Measurements from ENCODE around the gene ITSN2.
"Not testable (repeated sequence)": the region's sequence is repeated elsewhere in the genome, so short reads cannot be mapped to it uniquely, and the experiment has no call there.

ITSN2 gene

GRCh38 chr2:24203787-24204150 is 156.6 kb downstream of the ITSN2 start:
- H3K4me3 ChIP-seq (ENCODE audit: low read depth, low read length) = no peak overlapping the region
- H3K4me1 ChIP-seq = no peaks in the 10 kb centered on the region
- H3K27me3 ChIP-seq = no peaks in the 10 kb centered on the region
- no peak for TF ChIP-seq CTCF (IDR thresholded peaks at IDR 0.05; ENCODE audit: low read depth, low read length)
- H3K9me3 ChIP-seq = no peaks in the 10 kb centered on the region
- H3K36me3 ChIP-seq = no peaks in the 10 kb centered on the region
- DNase-seq = no peak

GRCh38 chr2:24203029-24203786 is 157.1 kb downstream of the ITSN2 start:
- TF ChIP-seq CTCF (IDR thresholded peaks at IDR 0.05; ENCODE audit: low read depth, low read length) = no peak
- H3K9me3 ChIP-seq = no peaks in the 10 kb centered on the region
- no peak for DNase-seq

DNA sequence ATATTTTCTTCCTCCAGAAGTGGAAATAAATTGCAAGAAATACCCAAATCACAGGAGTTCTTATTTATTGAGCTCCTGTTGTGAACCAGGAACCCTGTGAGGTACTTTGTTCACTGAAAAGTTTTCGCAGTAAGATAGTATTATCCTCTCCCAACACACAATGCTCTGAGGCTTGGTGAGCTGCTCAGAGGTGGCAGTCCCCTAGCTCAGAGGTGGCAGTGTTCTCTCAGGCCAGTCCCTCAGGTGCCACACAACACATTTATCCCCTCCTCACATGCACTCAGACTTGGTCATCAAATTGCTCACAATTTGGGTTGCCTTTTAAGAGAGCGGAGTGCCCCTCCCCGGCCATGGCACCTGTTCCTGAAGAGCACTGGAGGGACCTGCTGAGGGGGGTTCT is 159.5 kb downstream of the ITSN2 start:
- Histone ChIP-seq H3K36me3 (no peaks in the 10 kb centered on the region), H3K4me1 (no peaks in the 10 kb centered on the region), H3K27me3 (no peaks in the 10 kb centered on the region), H3K9me3 (no peaks in the 10 kb centered on the region), H3K4me3 (ENCODE audit: low read depth, low read length) (no peak overlapping the region)
- DNase-seq = no peak
- TF ChIP-seq CTCF (IDR thresholded peaks at IDR 0.05; ENCODE audit: low read depth, low read length) = no peak

More at GRCh38 chr2:24203029-24203786, 157.1 kb downstream of the ITSN2 start:
- Histone ChIP-seq H3K36me3 (no peaks in the 10 kb centered on the region), H3K4me1 (no peaks in the 10 kb centered on the region), H3K27me3 (no peaks in the 10 kb centered on the region), H3K4me3 (ENCODE audit: low read depth, low read length) (no peak overlapping the region)

DNA sequence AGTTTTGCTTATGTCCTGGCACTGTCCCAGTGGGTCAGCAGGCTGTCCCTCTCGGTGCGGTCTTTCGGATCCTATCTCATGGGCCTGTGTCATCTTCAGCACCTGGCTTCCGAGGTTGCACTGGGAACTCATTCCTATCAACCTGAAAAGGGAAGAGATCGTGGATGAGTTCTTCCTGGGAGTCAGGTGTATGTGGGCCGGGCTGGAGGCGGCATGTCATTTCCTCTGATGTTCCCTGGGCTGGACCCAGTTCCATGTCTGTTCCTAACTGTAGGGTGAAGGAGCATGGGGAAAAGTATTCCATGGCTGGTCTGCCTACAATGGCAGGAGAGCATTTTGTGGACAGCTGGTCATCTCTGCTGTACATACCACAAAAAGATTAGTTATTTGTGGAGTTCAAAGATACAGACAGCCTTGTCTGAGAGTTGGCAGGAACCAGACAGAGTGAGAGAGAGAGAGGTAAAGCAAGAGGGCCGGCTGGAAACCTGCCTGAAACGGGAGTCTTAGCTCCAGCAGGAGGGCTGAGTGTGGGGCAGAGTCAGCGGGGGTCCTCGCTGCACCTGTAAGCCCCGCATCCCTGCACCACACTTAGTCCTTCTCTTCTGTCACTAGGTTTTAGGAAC is 160.3 kb downstream of the ITSN2 start:
- no peak overlapping the region for H3K4me3 ChIP-seq (ENCODE audit: low read depth, low read length)
- H3K9me3 ChIP-seq = no peaks in the 10 kb centered on the region
- no peaks in the 10 kb centered on the region for H3K27me3 ChIP-seq
- no peaks in the 10 kb centered on the region for H3K4me1 ChIP-seq
- no peaks in the 10 kb centered on the region for H3K36me3 ChIP-seq
- no peak for DNase-seq
- no peak for TF ChIP-seq CTCF (IDR thresholded peaks at IDR 0.05; ENCODE audit: low read depth, low read length)

DNA sequence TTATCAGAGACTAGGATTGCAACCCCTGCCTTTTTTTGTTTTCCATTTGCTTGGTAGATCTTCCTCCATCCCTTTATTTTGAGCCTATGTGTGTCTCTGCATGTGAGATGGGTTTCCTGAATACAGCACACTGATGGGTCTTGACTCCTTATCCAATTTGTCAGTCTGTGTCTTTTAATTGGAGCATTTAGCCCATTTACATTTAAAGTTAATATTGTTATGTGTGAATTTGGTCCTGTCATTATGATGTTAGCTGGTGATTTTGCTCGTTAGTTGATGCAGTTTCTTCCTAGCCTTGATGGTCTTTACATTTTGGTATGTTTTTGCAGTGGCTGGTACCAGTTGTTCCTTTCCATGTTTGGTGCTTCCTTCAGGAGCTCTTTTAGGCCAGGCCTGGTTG is 163.1 kb downstream of the ITSN2 start:
- not testable (repeated sequence) for H3K36me3 ChIP-seq; DNase-seq; H3K27me3 ChIP-seq; H3K4me1 ChIP-seq; H3K9me3 ChIP-seq; H3K4me3 ChIP-seq (ENCODE audit: low read depth, low read length)

DNA sequence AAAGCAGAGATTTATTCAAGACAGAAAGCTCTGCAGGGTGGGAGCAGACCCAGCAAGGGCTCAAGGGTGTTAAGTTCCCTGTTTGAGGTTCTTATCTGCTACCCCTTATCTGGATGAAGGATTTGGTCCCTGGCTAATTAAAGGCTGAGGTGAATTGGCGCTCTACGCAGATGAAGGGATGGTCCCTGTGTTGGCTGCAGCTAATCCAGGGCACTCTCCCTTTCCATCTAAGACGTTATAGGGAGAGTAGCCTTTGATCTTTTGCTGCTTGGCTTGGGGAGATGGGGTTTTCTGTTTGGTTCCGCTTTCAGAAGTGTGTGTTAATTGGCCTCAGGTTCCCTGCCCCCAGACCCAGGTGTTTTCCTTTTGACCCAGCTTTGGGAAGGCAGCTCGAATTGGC is 168.5 kb downstream of the ITSN2 start:
- no peaks in the 10 kb centered on the region for H3K36me3 ChIP-seq
- H3K27me3 ChIP-seq = no peaks in the 10 kb centered on the region
- H3K4me3 ChIP-seq (ENCODE audit: low read depth, low read length) = no peak overlapping the region
- no peak for DNase-seq
- no peaks in the 10 kb centered on the region for H3K9me3 ChIP-seq
- no peaks in the 10 kb centered on the region for H3K4me1 ChIP-seq
- no peak for TF ChIP-seq CTCF (IDR thresholded peaks at IDR 0.05; ENCODE audit: low read depth, low read length)

All from BE2C (cell line).